ENCODE data around the gene BANF2. TPM values are rescaled to one million over a fixed set of nuclear protein-coding genes. Genes with fewer than 3 reads are reported as not detected.

The BANF2 gene
- polyA plus RNA-seq, 3 donors, result not detected

GRCh38 chr20:17683218-17684076, 16.3 kb upstream of the BANF2 start:
- H3K4me3 Mint-ChIP-seq, result peak overlapping the region; percentile 87 to 97
- H2AFZ ChIP-seq (ENCODE audit: insufficient read depth, low read depth, low read length, poor library complexity, severe bottlenecking), result peak overlapping the region; percentile 75
- no peak for DNase-seq

More at GRCh38 chr20:17683218-17684076, 16.3 kb upstream of the BANF2 start:
- peaks cover 25% of the 10 kb centered on the region for H3K79me2 ChIP-seq (ENCODE audit: insufficient read depth, low read length)
- Mint-ChIP-seq H3K27me3 (ENCODE audit: low read depth in 3 of 3) (peaks cover 7 to 14% (median 9%) of the 10 kb centered on the region in 3 donors), H3K36me3 (peaks cover 9 to 11% of the 10 kb centered on the region in 2 donors), H3K9me3 (peaks cover 0 to 10% (median 2%) of the 10 kb centered on the region in 7 donors), H3K27ac (no peak overlapping the region), H3K4me1 (peaks cover 27% of the 10 kb centered on the region)
- peak overlapping the region; percentile 87 for H3K9ac ChIP-seq (ENCODE audit: insufficient read depth, low read length, poor library complexity, severe bottlenecking)
- H4K20me1 ChIP-seq (ENCODE audit: insufficient read depth, low read length), result peaks cover 12% of the 10 kb centered on the region
- peaks cover 9 to 10% of the 10 kb centered on the region in 2 donors for H3K36me3 ChIP-seq (replicated peaks in 1 of 2; ENCODE audit: control insufficient read depth in 1 of 2, insufficient read depth in 2 of 2, low read length in 2 of 2)
- peak overlapping the region; percentile 92 for H3K4me2 ChIP-seq (replicated peaks; ENCODE audit: extremely low read depth, low read length, poor library complexity, severe bottlenecking)
- peak overlapping the region in 1 of 2 donors; percentile 88 for H3K27ac ChIP-seq (ENCODE audit: low read depth in 1 of 2, low read length in 2 of 2)
- no peak for TF ChIP-seq CTCF (IDR thresholded peaks at IDR 0.05)
- no peaks in the 10 kb centered on the region for H3K9me3 ChIP-seq (replicated peaks in 1 of 2; ENCODE audit: control insufficient read depth in 1 of 2, insufficient read depth in 1 of 2, low read length in 2 of 2)
- H3K27me3 ChIP-seq (ENCODE audit: control insufficient read depth in 2 of 2, insufficient read depth in 2 of 2, low read length in 2 of 2), result no peaks in the 10 kb centered on the region
- 83% methylated on average over 4 of the region's 10 CpGs for WGBS (ENCODE audit: insufficient coverage)
- intact Hi-C loops (cut with micrococcal nuclease), result loop anchor here (5.0 to 10.0 kb wide), 3 partner anchors 119 to 284 kb away; partner anchors contain the start of genes MGME1 (in 2 of the 2) and SNX5 (in 2 of the 2)
- H3K4me1 ChIP-seq (ENCODE audit: control insufficient read depth in 1 of 2, insufficient read depth in 2 of 2, low read length in 2 of 2), result peaks cover 19 to 22% of the 10 kb centered on the region in 2 donors
- peak overlapping the region; percentile 71 to 90 (median 80) for H3K4me3 ChIP-seq (replicated peaks in 1 of 3; ENCODE audit: low read depth in 2 of 3, low read length in 3 of 3)
